Adrenal gland (tissue), 5 donors: ENCODE measurements around the gene ANTXR1.

ENCODE experiments used
- POLR2A ChIP-seq, 2 donors: fragments of 450-650 bp; IDR thresholded peaks; one replicate each; pipeline ENCODE4 v1.6.1; 2017; ENCODE audit warnings: antibody characterized with exemption in 2 of 2, mild to moderate bottlenecking in 2 of 2, moderate library complexity in 1 of 2
- TF ChIP-seq, protein P1 (sequence below), 6 experiments: fragments of 450-650 bp in 4 of 6; fragments of 200-600 bp in 2 of 6; sonication (generic) in 1 of 6; IDR thresholded peaks; 1 replicate in 5 of 6; 2 replicates in 1 of 6; pipeline versions ENCODE4 v1.5.1 to v1.8.0; 2016 to 2021; ENCODE audit warnings: antibody characterized with exemption in 6 of 6, mild to moderate bottlenecking in 2 of 6, moderate library complexity in 1 of 6
- donor health status: DM: no; HTN: no; CAD: no.

DNA sequence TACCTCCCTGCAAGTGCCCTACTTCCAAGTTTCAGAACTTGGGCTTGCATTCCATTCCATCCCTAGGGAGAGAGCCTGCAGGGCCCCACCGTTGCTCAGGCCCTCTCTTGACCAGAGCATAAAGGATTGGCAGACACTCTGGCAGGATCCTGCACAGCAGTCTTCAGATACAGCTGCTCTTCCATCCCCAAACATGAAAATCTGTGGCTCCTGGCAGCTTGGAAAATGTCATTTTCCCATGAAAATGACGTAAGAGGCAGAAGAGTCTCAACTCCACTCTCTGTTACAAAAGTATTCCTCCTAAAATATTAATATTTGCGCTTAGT is 211.5 kb downstream of the ANTXR1 start:
- TF ChIP-seq, protein P1, sequence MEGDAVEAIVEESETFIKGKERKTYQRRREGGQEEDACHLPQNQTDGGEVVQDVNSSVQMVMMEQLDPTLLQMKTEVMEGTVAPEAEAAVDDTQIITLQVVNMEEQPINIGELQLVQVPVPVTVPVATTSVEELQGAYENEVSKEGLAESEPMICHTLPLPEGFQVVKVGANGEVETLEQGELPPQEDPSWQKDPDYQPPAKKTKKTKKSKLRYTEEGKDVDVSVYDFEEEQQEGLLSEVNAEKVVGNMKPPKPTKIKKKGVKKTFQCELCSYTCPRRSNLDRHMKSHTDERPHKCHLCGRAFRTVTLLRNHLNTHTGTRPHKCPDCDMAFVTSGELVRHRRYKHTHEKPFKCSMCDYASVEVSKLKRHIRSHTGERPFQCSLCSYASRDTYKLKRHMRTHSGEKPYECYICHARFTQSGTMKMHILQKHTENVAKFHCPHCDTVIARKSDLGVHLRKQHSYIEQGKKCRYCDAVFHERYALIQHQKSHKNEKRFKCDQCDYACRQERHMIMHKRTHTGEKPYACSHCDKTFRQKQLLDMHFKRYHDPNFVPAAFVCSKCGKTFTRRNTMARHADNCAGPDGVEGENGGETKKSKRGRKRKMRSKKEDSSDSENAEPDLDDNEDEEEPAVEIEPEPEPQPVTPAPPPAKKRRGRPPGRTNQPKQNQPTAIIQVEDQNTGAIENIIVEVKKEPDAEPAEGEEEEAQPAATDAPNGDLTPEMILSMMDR (IDR thresholded peaks at IDR 0.05) = no peak
- TF ChIP-seq POLR2A (IDR thresholded peaks at IDR 0.05) = no peak
